Fibroblast of lung (primary cell): ENCODE measurements around the gene STIL. TPM values are rescaled to one million over a fixed set of nuclear protein-coding genes. Genes with fewer than 3 reads are reported as not detected.

Experiments
- DNase-seq, 2 donors: peaks; one replicate each; pipeline versions ENCODE4 v3.0.0 to v3.0.0-alpha.2; 2010; ENCODE audit warnings: low read depth in 2 of 2
- H2AFZ ChIP-seq: 2 replicates; pipeline ENCODE4 v1.5.1; 2012; ENCODE audit warnings: low read length, control low read depth, inconsistent platforms
- H3K27ac ChIP-seq: 2 replicates; pipeline ENCODE4 v1.5.1; 2011; ENCODE audit warnings: low read length, control low read depth; ENCODE audit not compliant: insufficient read depth
- H3K27me3 ChIP-seq: 2 replicates; pipeline ENCODE4 v1.5.1; 2011; ENCODE audit warnings: mild to moderate bottlenecking, low read length; ENCODE audit not compliant: control insufficient read depth, insufficient read depth
- H3K36me3 ChIP-seq: 2 replicates; pipeline ENCODE4 v1.5.1; 2011; ENCODE audit warnings: low read length; ENCODE audit not compliant: control insufficient read depth, insufficient read depth
- H3K4me1 ChIP-seq: 2 replicates; pipeline ENCODE4 v1.5.1; 2011; ENCODE audit warnings: low read length; ENCODE audit not compliant: control insufficient read depth, insufficient read depth; ENCODE audit errors: extremely low read depth
- H3K4me2 ChIP-seq: 2 replicates; pipeline ENCODE4 v1.5.1; 2011; ENCODE audit warnings: low read length, control low read depth; ENCODE audit not compliant: insufficient read depth; ENCODE audit errors: extremely low read depth
- H3K4me3 ChIP-seq, 4 experiments: fragments of 200-600 bp in 1 of 4; sonication (generic) in 1 of 4; replicated peaks in 1 of 4; 2 replicates each; pipeline ENCODE4 v1.5.1; 2011 to 2016; ENCODE audit warnings: low read length in 4 of 4, low read depth in 3 of 4, mild to moderate bottlenecking in 3 of 4, control low read depth in 2 of 4, inconsistent platforms in 1 of 4, mixed read lengths in 1 of 4; ENCODE audit not compliant: insufficient read depth in 1 of 4; ENCODE audit errors: control extremely low read depth in 1 of 4
- H3K79me2 ChIP-seq: 2 replicates; pipeline ENCODE4 v1.5.1; 2012; ENCODE audit warnings: mild to moderate bottlenecking, low read length, inconsistent platforms; ENCODE audit not compliant: control insufficient read depth, insufficient read depth
- H3K9ac ChIP-seq: 2 replicates; pipeline ENCODE4 v1.5.1; 2011; ENCODE audit warnings: mild to moderate bottlenecking, low read length, control low read depth; ENCODE audit not compliant: insufficient read depth
- H3K9me3 ChIP-seq: 2 replicates; pipeline ENCODE4 v1.5.1; 2012; ENCODE audit warnings: low read depth, low read length; ENCODE audit not compliant: control insufficient read depth, insufficient read depth
- H4K20me1 ChIP-seq: 2 replicates; pipeline ENCODE4 v1.5.1; 2011; ENCODE audit warnings: low read length; ENCODE audit not compliant: control insufficient read depth, insufficient read depth; ENCODE audit errors: extremely low read depth
- CTCF ChIP-seq, 2 donors: IDR thresholded peaks in 1 of 2; conservative IDR thresholded peaks in 1 of 2; 1 replicate in 1 of 2; 2 replicates in 1 of 2; pipeline ENCODE4 v1.5.1; 2011 to 2012; ENCODE audit warnings: low read length in 2 of 2, control low read depth in 1 of 2, inconsistent platforms in 1 of 2, low read depth in 1 of 2, mild to moderate bottlenecking in 1 of 2
- EZH2 ChIP-seq: IDR thresholded peaks from 2 replicates; pipeline ENCODE4 v1.5.1; 2012; ENCODE audit warnings: low read length, control low read depth, mild to moderate bottlenecking; ENCODE audit errors: missing control alignments
- polyA plus RNA-seq, 2 donors: library from polyadenylated mRNA; depleted of rRNA in 1 of 2; stranded (reverse) in 1 of 2; unstranded in 1 of 2; fragments of >200 nt; gene quantifications; 2 replicates each; pipeline ENCODE4 v1.2.1, GENCODE V29; 2011 to 2012; ENCODE audit warnings: missing spikeins in 1 of 2
- total RNA-seq: library from RNA; depleted of rRNA; stranded (reverse); fragments of >200 nt; gene quantifications from 2 replicates; pipeline ENCODE4 v1.2.1, GENCODE V29; 2014

Gene STIL
- total and polyA plus RNA-seq, 2 donors (not counting 1 experiment from before 2014, with no cell fraction given), result 5.8 to 6.2 TPM

GRCh38 chr1:47223921-47224675 is 89.8 kb downstream of the STIL start:
- Histone ChIP-seq H2AFZ (no peak overlapping the region), H3K4me3 (no peak overlapping the region), H3K9me3 (no peaks in the 10 kb centered on the region), H3K27ac (no peak overlapping the region), H4K20me1 (no peaks in the 10 kb centered on the region), H3K4me2 (no peak overlapping the region), H3K36me3 (no peaks in the 10 kb centered on the region), H3K79me2 (no peaks in the 10 kb centered on the region), H3K27me3 (peaks cover 61% of the 10 kb centered on the region), H3K9ac (no peak overlapping the region), H3K4me1 (no peaks in the 10 kb centered on the region)
- DNase-seq, result no peak
- TF ChIP-seq EZH2 (no peak), CTCF (conservative IDR thresholded peaks at IDR 0.05 in 1 of 2, IDR thresholded peaks at IDR 0.05 in 1 of 2; ENCODE audit: low read depth in 1 of 2, low read length in 2 of 2) (no peak)

GRCh38 chr1:47223174-47223920 is 90.6 kb downstream of the STIL start:
- H3K27ac ChIP-seq, result no peak overlapping the region
- H4K20me1 ChIP-seq, result no peaks in the 10 kb centered on the region
- TF ChIP-seq EZH2 (no peak), CTCF (conservative IDR thresholded peaks at IDR 0.05 in 1 of 2, IDR thresholded peaks at IDR 0.05 in 1 of 2; ENCODE audit: low read depth in 1 of 2, low read length in 2 of 2) (no peak)
- peaks cover 54% of the 10 kb centered on the region for H3K27me3 ChIP-seq
- H3K4me3 ChIP-seq, result no peak overlapping the region
- no peaks in the 10 kb centered on the region for H3K79me2 ChIP-seq
- H3K9me3 ChIP-seq, result no peaks in the 10 kb centered on the region
- no peak for DNase-seq
- no peaks in the 10 kb centered on the region for H3K4me1 ChIP-seq
- H3K9ac ChIP-seq, result no peak overlapping the region
- no peak overlapping the region for H2AFZ ChIP-seq
- H3K4me2 ChIP-seq, result no peak overlapping the region
- H3K36me3 ChIP-seq, result no peaks in the 10 kb centered on the region

GRCh38 chr1:47222476-47222875 is 91.5 kb downstream of the STIL start:
- Histone ChIP-seq H3K79me2 (no peaks in the 10 kb centered on the region), H3K27me3 (peaks cover 47% of the 10 kb centered on the region), H3K4me1 (no peaks in the 10 kb centered on the region), H3K4me3 (no peak overlapping the region), H3K4me2 (no peak overlapping the region), H3K27ac (no peak overlapping the region), H4K20me1 (no peaks in the 10 kb centered on the region), H2AFZ (no peak overlapping the region), H3K36me3 (no peaks in the 10 kb centered on the region), H3K9ac (no peak overlapping the region), H3K9me3 (no peaks in the 10 kb centered on the region)
- no peak for DNase-seq
- no peak for TF ChIP-seq EZH2
- TF ChIP-seq CTCF (conservative IDR thresholded peaks at IDR 0.05 in 1 of 2, IDR thresholded peaks at IDR 0.05 in 1 of 2; ENCODE audit: low read depth in 1 of 2, low read length in 2 of 2), result no peak
